Prostate gland (tissue), 2 donors: ENCODE data around the gene CAND1. TPM values are rescaled to one million over a fixed set of nuclear protein-coding genes. Genes with fewer than 3 reads are reported as not detected.
A peak's percentile ranks its signal among the peaks of the same experiment; 100 is the strongest.

Experiments
- DNase-seq: peaks from one replicate; pipeline ENCODE4 v3.0.0-alpha.2; 2019; ENCODE audit warnings: low spot score
- H3K27ac ChIP-seq, 2 donors: fragments of 200-600 bp; sonication (generic); 2 replicates each; pipeline ENCODE4 v1.5.1; 2017 to 2019
- H3K27me3 ChIP-seq: fragments of 200-600 bp; sonication (generic); replicated peaks from 2 replicates; pipeline ENCODE4 v1.5.1; 2019; ENCODE audit not compliant: insufficient read depth
- H3K36me3 ChIP-seq, 2 donors: fragments of 200-600 bp; sonication (generic); 1 replicate in 1 of 2; 2 replicates in 1 of 2; pipeline versions ENCODE4 v1.5.1 to v1.8.1; 2017 to 2019
- H3K4me1 ChIP-seq: fragments of 200-600 bp; sonication (generic); replicated peaks from 2 replicates; pipeline ENCODE4 v1.5.1; 2019
- H3K4me3 ChIP-seq, 2 donors: fragments of 200-600 bp; sonication (generic); 2 replicates each; pipeline ENCODE4 v1.5.1; 2017 to 2019
- H3K9me3 ChIP-seq: fragments of 200-600 bp; sonication (generic); 2 replicates; pipeline ENCODE4 v1.5.1; 2017
- CTCF ChIP-seq, 4 experiments: fragments of 200-600 bp in 2 of 4; fragments of 450-650 bp in 2 of 4; sonication (generic) in 2 of 4; IDR thresholded peaks; 1 replicate in 3 of 4; 2 replicates in 1 of 4; pipeline ENCODE4 v1.5.1; 2016 to 2019; ENCODE audit warnings: antibody characterized with exemption in 4 of 4, mild to moderate bottlenecking in 2 of 4, moderate library complexity in 2 of 4
- POLR2A ChIP-seq: fragments of 450-650 bp; IDR thresholded peaks from one replicate; pipeline ENCODE4 v1.6.1; 2016; ENCODE audit warnings: antibody characterized with exemption, mild to moderate bottlenecking
- POLR2AphosphoS5 ChIP-seq: sonication (generic); formaldehyde crosslinking; IDR thresholded peaks from one replicate; pipeline ENCODE4 v1.6.1; 2017; ENCODE audit warnings: antibody characterized with exemption
- WGBS: methylation state at CpG from one replicate; pipeline ENCODE4 v1.1.5; 2018; 5-methylcytosine and 5-hydroxymethylcytosine counted together
- intact Hi-C: fragments of 100-400 bp; cut with DNase I; formaldehyde crosslinking; loops from one replicate; pipeline ENCODE4 v1.14.2; 2022
- total RNA-seq, 2 donors: library from RNA; depleted of rRNA; stranded (reverse); fragments of >200 nt; gene quantifications; one replicate each; pipeline ENCODE4 v1.1.0, GENCODE V29; 2016

CAND1 gene
- total RNA-seq, 2 donors from 2014 or later: 65.1 to 118 TPM

DNA sequence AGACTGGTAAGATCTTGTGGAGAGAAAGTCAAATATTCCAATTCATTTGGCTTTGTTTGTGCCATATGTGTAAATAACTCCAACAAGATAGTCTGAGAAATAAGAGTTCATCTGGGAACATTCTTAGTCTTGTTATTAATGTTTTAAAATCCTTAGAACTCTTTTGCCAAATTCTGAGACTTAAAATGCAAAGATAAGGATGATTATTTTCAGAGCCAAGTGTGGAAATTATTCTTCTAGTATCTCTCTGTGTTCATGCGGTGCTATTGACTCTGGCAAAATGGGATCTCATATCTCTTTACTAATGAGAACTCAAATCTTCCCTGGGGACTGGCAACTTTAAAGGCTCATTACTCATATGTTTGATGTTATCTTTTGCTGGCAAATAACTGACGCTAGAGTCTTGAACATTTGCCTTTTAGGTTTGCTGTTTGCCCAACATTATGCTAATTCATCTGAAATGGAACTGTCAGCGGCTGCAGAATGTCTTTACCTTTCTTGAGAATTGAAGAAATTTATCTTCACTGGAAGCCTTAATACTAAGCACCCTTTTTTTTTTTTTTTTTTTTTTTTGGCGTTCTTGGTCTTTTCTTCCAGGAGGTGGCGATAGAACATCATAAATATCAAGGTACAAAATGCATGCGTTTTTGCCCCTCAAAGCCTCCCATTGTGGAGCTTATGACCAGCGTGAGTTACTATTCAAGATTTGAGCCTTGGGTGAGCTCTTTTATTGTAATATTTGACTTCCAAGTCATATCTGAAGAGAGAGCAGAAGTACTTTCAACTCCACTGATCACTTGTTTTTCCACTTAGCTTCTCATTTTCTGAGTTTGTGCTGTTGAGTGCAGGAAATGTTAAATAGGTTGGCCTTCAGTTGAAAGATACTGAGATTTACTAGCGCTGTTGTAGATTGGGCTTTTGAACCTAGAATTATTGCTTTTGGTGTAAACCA is 86.5 kb downstream of the CAND1 start:
- 4% methylated on average over 8 of the region's 8 CpGs for WGBS
- no peaks in the 10 kb centered on the region for H3K9me3 ChIP-seq
- TF ChIP-seq POLR2AphosphoS5: no peak
- TF ChIP-seq CTCF (IDR thresholded peaks at IDR 0.05): peak in 3 of 4 experiments; percentile 34 to 48 (median 34)
- no peaks in the 10 kb centered on the region for H3K4me1 ChIP-seq
- H3K27me3 ChIP-seq: no peaks in the 10 kb centered on the region
- H3K36me3 ChIP-seq: no peaks in the 10 kb centered on the region
- H3K4me3 ChIP-seq: no peak overlapping the region
- no peak for DNase-seq
- no peak overlapping the region for H3K27ac ChIP-seq
- intact Hi-C loops: loop anchor here (2.0 to 10.0 kb wide), 4 partner anchors 87 to 959 kb away; partner anchors contain the start of gene DYRK2

GRCh38 chr12:67356380-67356774 is 87.2 kb downstream of the CAND1 start:
- Histone ChIP-seq H3K4me1 (no peaks in the 10 kb centered on the region), H3K4me3 (no peak overlapping the region), H3K9me3 (no peaks in the 10 kb centered on the region), H3K27me3 (no peaks in the 10 kb centered on the region), H3K36me3 (no peaks in the 10 kb centered on the region), H3K27ac (no peak overlapping the region)
- no peak for DNase-seq
- TF ChIP-seq CTCF (IDR thresholded peaks at IDR 0.05): no peak
- no peak for TF ChIP-seq POLR2A
- no peak for TF ChIP-seq POLR2AphosphoS5
- intact Hi-C loops: loop anchor here (5.0 to 10.0 kb wide), 3 partner anchors 86 to 958 kb away; partner anchors contain the start of gene DYRK2
- WGBS: 8% methylated on average over 1 of the region's 1 CpG

GRCh38 chr12:67357376-67358125 is 88.4 kb downstream of the CAND1 start:
- no peaks in the 10 kb centered on the region for H3K36me3 ChIP-seq
- no peak overlapping the region for H3K27ac ChIP-seq
- no peaks in the 10 kb centered on the region for H3K9me3 ChIP-seq
- no peak overlapping the region for H3K4me3 ChIP-seq
- H3K27me3 ChIP-seq: no peaks in the 10 kb centered on the region
- no peak for TF ChIP-seq POLR2A
- no peak for TF ChIP-seq CTCF (IDR thresholded peaks at IDR 0.05)
- no peak for TF ChIP-seq POLR2AphosphoS5
- no peaks in the 10 kb centered on the region for H3K4me1 ChIP-seq
- intact Hi-C loops: loop anchor here (5.0 to 10.0 kb wide), 3 partner anchors 85 to 957 kb away; partner anchors contain the start of gene DYRK2
- 93% methylated on average over 7 of the region's 7 CpGs for WGBS
- no peak for DNase-seq

DNA sequence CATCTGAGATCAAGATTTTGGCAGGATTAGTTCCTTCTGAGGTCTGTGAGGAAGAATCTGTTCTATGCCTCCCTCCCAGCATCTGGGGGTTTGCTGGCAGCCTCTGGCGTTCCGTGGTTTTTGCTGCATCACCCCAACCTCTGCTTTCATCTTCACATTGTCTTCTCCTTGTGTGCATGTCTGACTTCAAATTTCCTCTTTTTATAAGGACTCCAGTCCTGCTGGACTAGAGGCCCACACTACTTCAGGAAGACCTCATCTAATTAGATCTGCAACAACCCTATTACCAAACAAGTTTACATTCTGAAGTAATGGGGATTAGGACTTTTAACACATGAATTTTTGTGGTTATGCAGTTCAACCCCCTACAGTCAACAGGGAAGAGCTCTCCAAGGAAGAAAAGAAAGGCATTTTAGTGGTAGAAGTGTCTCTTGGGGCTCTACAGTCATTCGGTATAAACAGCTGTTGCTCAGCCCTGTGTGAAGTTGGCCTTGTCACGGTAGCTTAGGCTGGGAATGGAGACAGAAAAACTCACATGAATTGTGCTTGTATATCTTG is 89.7 kb downstream of the CAND1 start:
- TF ChIP-seq CTCF (IDR thresholded peaks at IDR 0.05) (no peak), POLR2A (no peak), POLR2AphosphoS5 (no peak)
- DNase-seq: no peak
- WGBS: 32% methylated on average over 4 of the region's 4 CpGs
- Histone ChIP-seq H3K4me1 (no peaks in the 10 kb centered on the region), H3K27me3 (no peaks in the 10 kb centered on the region), H3K4me3 (no peak overlapping the region), H3K36me3 (no peaks in the 10 kb centered on the region), H3K27ac (no peak overlapping the region), H3K9me3 (no peaks in the 10 kb centered on the region)
- intact Hi-C loops: loop anchor here (5.0 to 10.0 kb wide), 3 partner anchors 83 to 956 kb away; partner anchors contain the start of gene DYRK2
